PC-9 (cell line): ENCODE measurements around the gene YAF2.

ENCODE experiments used
- EZH2 ChIP-seq: fragments of 200-600 bp; sonication (generic); IDR thresholded peaks from 2 replicates; pipeline ENCODE4 v1.8.0; 2017; ENCODE audit warnings: antibody characterized with exemption, low read depth
- TF ChIP-seq, protein P1 (sequence below): fragments of 200-600 bp; sonication (generic); conservative IDR thresholded peaks from 2 replicates; pipeline ENCODE4 v1.6.1; 2017; ENCODE audit warnings: mixed run types, antibody characterized with exemption, mild to moderate bottlenecking, moderate library complexity

DNA sequence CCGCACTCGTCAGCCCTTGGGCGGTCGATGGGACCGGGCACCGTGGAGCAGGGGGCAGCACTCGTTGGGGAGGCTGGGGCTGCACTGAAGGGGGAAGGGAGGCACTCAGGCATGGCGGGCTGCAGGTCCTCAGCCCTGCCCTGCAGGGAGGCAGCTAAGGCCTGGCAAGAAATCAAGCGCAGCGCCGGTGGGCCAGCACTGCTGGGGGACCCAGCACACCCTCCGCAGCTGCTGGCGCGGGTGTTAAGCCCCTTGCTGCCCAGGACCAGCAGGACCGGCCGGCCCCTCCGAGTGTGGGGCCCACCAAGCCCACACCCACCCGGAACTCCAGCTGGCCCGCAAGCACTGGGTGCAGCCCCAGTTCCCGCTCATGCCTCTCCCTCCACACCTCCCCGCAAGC lies 35.7 kb upstream of the YAF2 start:
- no peak for TF ChIP-seq EZH2
- TF ChIP-seq, protein P1, sequence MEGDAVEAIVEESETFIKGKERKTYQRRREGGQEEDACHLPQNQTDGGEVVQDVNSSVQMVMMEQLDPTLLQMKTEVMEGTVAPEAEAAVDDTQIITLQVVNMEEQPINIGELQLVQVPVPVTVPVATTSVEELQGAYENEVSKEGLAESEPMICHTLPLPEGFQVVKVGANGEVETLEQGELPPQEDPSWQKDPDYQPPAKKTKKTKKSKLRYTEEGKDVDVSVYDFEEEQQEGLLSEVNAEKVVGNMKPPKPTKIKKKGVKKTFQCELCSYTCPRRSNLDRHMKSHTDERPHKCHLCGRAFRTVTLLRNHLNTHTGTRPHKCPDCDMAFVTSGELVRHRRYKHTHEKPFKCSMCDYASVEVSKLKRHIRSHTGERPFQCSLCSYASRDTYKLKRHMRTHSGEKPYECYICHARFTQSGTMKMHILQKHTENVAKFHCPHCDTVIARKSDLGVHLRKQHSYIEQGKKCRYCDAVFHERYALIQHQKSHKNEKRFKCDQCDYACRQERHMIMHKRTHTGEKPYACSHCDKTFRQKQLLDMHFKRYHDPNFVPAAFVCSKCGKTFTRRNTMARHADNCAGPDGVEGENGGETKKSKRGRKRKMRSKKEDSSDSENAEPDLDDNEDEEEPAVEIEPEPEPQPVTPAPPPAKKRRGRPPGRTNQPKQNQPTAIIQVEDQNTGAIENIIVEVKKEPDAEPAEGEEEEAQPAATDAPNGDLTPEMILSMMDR, result no peak
